ENCODE measurements around the gene PIGH. TPM values are rescaled to one million over a fixed set of nuclear protein-coding genes. Genes with fewer than 3 reads are reported as not detected.

The PIGH gene
- total RNA-seq, 2 donors from 2014 or later, result 32.7 to 34.5 TPM

- H3K36me3 ChIP-seq, result no peaks in the 10 kb centered on the region
- H3K27me3 ChIP-seq (replicated peaks; ENCODE audit: insufficient read depth), result no peaks in the 10 kb centered on the region
- H3K4me3 ChIP-seq, result no peak overlapping the region
- H3K27ac ChIP-seq, result no peak overlapping the region
- ATAC-seq (ENCODE audit: insufficient number of reproducible peaks, low FRiP score, low read depth) (no peak), DNase-seq (ENCODE audit: low spot score) (no peak)
- H3K4me1 ChIP-seq (ENCODE audit: control insufficient read depth in 1 of 2, low read depth in 2 of 2), result no peaks in the 10 kb centered on the region
- H3K9me3 ChIP-seq, result no peaks in the 10 kb centered on the region
- TF ChIP-seq CTCF (IDR thresholded peaks at IDR 0.05), result no peak
These were observed 25.3 kb downstream of the PIGH start for GRCh38 chr14:67574806-67575205.

- Histone ChIP-seq H3K9me3 (no peaks in the 10 kb centered on the region), H3K36me3 (no peaks in the 10 kb centered on the region), H3K4me1 (ENCODE audit: control insufficient read depth in 1 of 2, low read depth in 2 of 2) (no peaks in the 10 kb centered on the region), H3K27ac (no peak overlapping the region), H3K27me3 (replicated peaks; ENCODE audit: insufficient read depth) (no peaks in the 10 kb centered on the region), H3K4me3 (no peak overlapping the region)
- TF ChIP-seq CTCF (IDR thresholded peaks at IDR 0.05), result no peak
- ATAC-seq (ENCODE audit: insufficient number of reproducible peaks, low FRiP score, low read depth), result no peak
- DNase-seq (ENCODE audit: low spot score), result no peak
These were observed 25.9 kb downstream of the PIGH start for GRCh38 chr14:67574156-67574555.

GRCh38 chr14:67573228-67574010 lies 26.6 kb downstream of the PIGH start:
- ATAC-seq (ENCODE audit: insufficient number of reproducible peaks, low FRiP score, low read depth) (no peak), DNase-seq (ENCODE audit: low spot score) (no peak)
- no peak for TF ChIP-seq CTCF (IDR thresholded peaks at IDR 0.05)
- no peaks in the 10 kb centered on the region for H3K36me3 ChIP-seq
- no peaks in the 10 kb centered on the region for H3K4me1 ChIP-seq (ENCODE audit: control insufficient read depth in 1 of 2, low read depth in 2 of 2)
- no peak overlapping the region for H3K27ac ChIP-seq
- no peaks in the 10 kb centered on the region for H3K27me3 ChIP-seq (replicated peaks; ENCODE audit: insufficient read depth)
- H3K4me3 ChIP-seq, result no peak overlapping the region
- H3K9me3 ChIP-seq, result no peaks in the 10 kb centered on the region

GRCh38 chr14:67572608-67573007 lies 27.5 kb downstream of the PIGH start:
- Histone ChIP-seq H3K36me3 (no peaks in the 10 kb centered on the region), H3K27me3 (replicated peaks; ENCODE audit: insufficient read depth) (no peaks in the 10 kb centered on the region), H3K4me3 (no peak overlapping the region), H3K4me1 (ENCODE audit: control insufficient read depth in 1 of 2, low read depth in 2 of 2) (no peaks in the 10 kb centered on the region), H3K9me3 (no peaks in the 10 kb centered on the region), H3K27ac (no peak overlapping the region)
- DNase-seq (ENCODE audit: low spot score) (no peak), ATAC-seq (ENCODE audit: insufficient number of reproducible peaks, low FRiP score, low read depth) (no peak)
- no peak for TF ChIP-seq CTCF (IDR thresholded peaks at IDR 0.05)

GRCh38 chr14:67571991-67572323 lies 28.1 kb downstream of the PIGH start:
- Histone ChIP-seq H3K27ac (no peak overlapping the region), H3K4me1 (ENCODE audit: control insufficient read depth in 1 of 2, low read depth in 2 of 2) (no peaks in the 10 kb centered on the region), H3K4me3 (no peak overlapping the region), H3K27me3 (replicated peaks; ENCODE audit: insufficient read depth) (no peaks in the 10 kb centered on the region), H3K36me3 (no peaks in the 10 kb centered on the region), H3K9me3 (no peaks in the 10 kb centered on the region)
- DNase-seq (ENCODE audit: low spot score), result no peak
- no peak for ATAC-seq (ENCODE audit: insufficient number of reproducible peaks, low FRiP score, low read depth)
- no peak for TF ChIP-seq CTCF (IDR thresholded peaks at IDR 0.05)
